Fibroblast of lung (primary cell): ENCODE results near the gene CALU. TPM values are rescaled to one million over a fixed set of nuclear protein-coding genes. Genes with fewer than 3 reads are reported as not detected.

Source experiments
- DNase-seq, 2 donors: peaks; one replicate each; pipeline versions ENCODE4 v3.0.0 to v3.0.0-alpha.2; 2010; ENCODE audit warnings: low read depth in 2 of 2
- H2AFZ ChIP-seq: 2 replicates; pipeline ENCODE4 v1.5.1; 2012; ENCODE audit warnings: low read length, control low read depth, inconsistent platforms
- H3K27ac ChIP-seq: 2 replicates; pipeline ENCODE4 v1.5.1; 2011; ENCODE audit warnings: low read length, control low read depth; ENCODE audit not compliant: insufficient read depth
- H3K27me3 ChIP-seq: 2 replicates; pipeline ENCODE4 v1.5.1; 2011; ENCODE audit warnings: mild to moderate bottlenecking, low read length; ENCODE audit not compliant: control insufficient read depth, insufficient read depth
- H3K36me3 ChIP-seq: 2 replicates; pipeline ENCODE4 v1.5.1; 2011; ENCODE audit warnings: low read length; ENCODE audit not compliant: control insufficient read depth, insufficient read depth
- H3K4me1 ChIP-seq: 2 replicates; pipeline ENCODE4 v1.5.1; 2011; ENCODE audit warnings: low read length; ENCODE audit not compliant: control insufficient read depth, insufficient read depth; ENCODE audit errors: extremely low read depth
- H3K4me2 ChIP-seq: 2 replicates; pipeline ENCODE4 v1.5.1; 2011; ENCODE audit warnings: low read length, control low read depth; ENCODE audit not compliant: insufficient read depth; ENCODE audit errors: extremely low read depth
- H3K4me3 ChIP-seq, 4 experiments: fragments of 200-600 bp in 1 of 4; sonication (generic) in 1 of 4; replicated peaks in 1 of 4; 2 replicates each; pipeline ENCODE4 v1.5.1; 2011 to 2016; ENCODE audit warnings: low read length in 4 of 4, low read depth in 3 of 4, mild to moderate bottlenecking in 3 of 4, control low read depth in 2 of 4, inconsistent platforms in 1 of 4, mixed read lengths in 1 of 4; ENCODE audit not compliant: insufficient read depth in 1 of 4; ENCODE audit errors: control extremely low read depth in 1 of 4
- H3K79me2 ChIP-seq: 2 replicates; pipeline ENCODE4 v1.5.1; 2012; ENCODE audit warnings: mild to moderate bottlenecking, low read length, inconsistent platforms; ENCODE audit not compliant: control insufficient read depth, insufficient read depth
- H3K9ac ChIP-seq: 2 replicates; pipeline ENCODE4 v1.5.1; 2011; ENCODE audit warnings: mild to moderate bottlenecking, low read length, control low read depth; ENCODE audit not compliant: insufficient read depth
- H3K9me3 ChIP-seq: 2 replicates; pipeline ENCODE4 v1.5.1; 2012; ENCODE audit warnings: low read depth, low read length; ENCODE audit not compliant: control insufficient read depth, insufficient read depth
- H4K20me1 ChIP-seq: 2 replicates; pipeline ENCODE4 v1.5.1; 2011; ENCODE audit warnings: low read length; ENCODE audit not compliant: control insufficient read depth, insufficient read depth; ENCODE audit errors: extremely low read depth
- CTCF ChIP-seq, 2 donors: IDR thresholded peaks in 1 of 2; conservative IDR thresholded peaks in 1 of 2; 1 replicate in 1 of 2; 2 replicates in 1 of 2; pipeline ENCODE4 v1.5.1; 2011 to 2012; ENCODE audit warnings: low read length in 2 of 2, control low read depth in 1 of 2, inconsistent platforms in 1 of 2, low read depth in 1 of 2, mild to moderate bottlenecking in 1 of 2
- EZH2 ChIP-seq: IDR thresholded peaks from 2 replicates; pipeline ENCODE4 v1.5.1; 2012; ENCODE audit warnings: low read length, control low read depth, mild to moderate bottlenecking; ENCODE audit errors: missing control alignments
- polyA plus RNA-seq, 2 donors: library from polyadenylated mRNA; depleted of rRNA in 1 of 2; stranded (reverse) in 1 of 2; unstranded in 1 of 2; fragments of >200 nt; gene quantifications; 2 replicates each; pipeline ENCODE4 v1.2.1, GENCODE V29; 2011 to 2012; ENCODE audit warnings: missing spikeins in 1 of 2
- total RNA-seq: library from RNA; depleted of rRNA; stranded (reverse); fragments of >200 nt; gene quantifications from 2 replicates; pipeline ENCODE4 v1.2.1, GENCODE V29; 2014

CALU gene
- total and polyA plus RNA-seq, 2 donors (not counting 1 experiment from before 2014, with no cell fraction given) = 636 to 1,372 TPM

GRCh38 chr7:128757203-128757602 lies 18.0 kb downstream of the CALU start:
- H3K36me3 ChIP-seq = peaks cover 13% of the 10 kb centered on the region
- no peak overlapping the region for H3K9ac ChIP-seq
- no peak overlapping the region for H3K4me3 ChIP-seq
- H3K27me3 ChIP-seq = no peaks in the 10 kb centered on the region
- no peak overlapping the region for H3K27ac ChIP-seq
- DNase-seq = peak in 1 of 2 donors; percentile 35
- H3K9me3 ChIP-seq = no peaks in the 10 kb centered on the region
- no peaks in the 10 kb centered on the region for H4K20me1 ChIP-seq
- H3K4me2 ChIP-seq = no peak overlapping the region
- peaks cover 68% of the 10 kb centered on the region for H3K79me2 ChIP-seq
- TF ChIP-seq CTCF (conservative IDR thresholded peaks at IDR 0.05 in 1 of 2, IDR thresholded peaks at IDR 0.05 in 1 of 2; ENCODE audit: low read depth in 1 of 2, low read length in 2 of 2) (no peak), EZH2 (no peak)
- no peak overlapping the region for H2AFZ ChIP-seq
- peaks cover 10% of the 10 kb centered on the region for H3K4me1 ChIP-seq

DNA sequence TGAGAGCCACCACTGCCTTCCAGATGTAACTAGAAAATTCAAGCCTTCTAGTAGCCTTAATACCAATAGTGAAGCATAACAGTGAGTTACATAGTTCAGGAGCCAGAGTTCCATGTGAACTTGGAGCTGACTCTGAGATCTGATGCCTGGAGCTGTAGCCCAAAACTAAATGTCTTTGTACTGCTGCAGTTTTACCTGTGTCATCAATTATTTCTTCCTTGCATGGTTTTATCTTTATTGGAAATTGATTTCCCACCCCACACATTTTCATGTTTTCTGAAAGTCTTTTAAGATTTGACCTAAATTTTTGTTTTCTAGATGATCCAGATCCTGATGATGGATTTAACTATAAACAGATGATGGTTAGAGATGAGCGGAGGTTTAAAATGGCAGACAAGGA lies 19.4 kb downstream of the CALU start:
- Histone ChIP-seq H3K9ac (no peak overlapping the region), H3K4me1 (peaks cover 10% of the 10 kb centered on the region), H3K4me2 (no peak overlapping the region), H3K4me3 (no peak overlapping the region), H2AFZ (no peak overlapping the region), H3K27ac (no peak overlapping the region), H3K27me3 (no peaks in the 10 kb centered on the region), H3K9me3 (no peaks in the 10 kb centered on the region), H4K20me1 (no peaks in the 10 kb centered on the region), H3K79me2 (peaks cover 57% of the 10 kb centered on the region), H3K36me3 (peaks cover 16% of the 10 kb centered on the region)
- no peak for TF ChIP-seq EZH2
- no peak for TF ChIP-seq CTCF (conservative IDR thresholded peaks at IDR 0.05 in 1 of 2, IDR thresholded peaks at IDR 0.05 in 1 of 2; ENCODE audit: low read depth in 1 of 2, low read length in 2 of 2)
- DNase-seq = no peak

- H3K27ac ChIP-seq = no peak overlapping the region
- H3K79me2 ChIP-seq = peaks cover 51% of the 10 kb centered on the region
- TF ChIP-seq EZH2 (no peak), CTCF (conservative IDR thresholded peaks at IDR 0.05 in 1 of 2, IDR thresholded peaks at IDR 0.05 in 1 of 2; ENCODE audit: low read depth in 1 of 2, low read length in 2 of 2) (no peak)
- peaks cover 19% of the 10 kb centered on the region for H3K36me3 ChIP-seq
- peaks cover 10% of the 10 kb centered on the region for H3K4me1 ChIP-seq
- no peaks in the 10 kb centered on the region for H4K20me1 ChIP-seq
- H2AFZ ChIP-seq = no peak overlapping the region
- H3K4me3 ChIP-seq = no peak overlapping the region
- no peak overlapping the region for H3K4me2 ChIP-seq
- H3K9me3 ChIP-seq = no peaks in the 10 kb centered on the region
- no peak for DNase-seq
- no peaks in the 10 kb centered on the region for H3K27me3 ChIP-seq
- H3K9ac ChIP-seq = no peak overlapping the region
These were observed 20.1 kb downstream of the CALU start for GRCh38 chr7:128759242-128759641.
